ENCODE measurements around the gene ARHGEF28. TPM values are rescaled to one million over a fixed set of nuclear protein-coding genes. Genes with fewer than 3 reads are reported as not detected.

ARHGEF28 gene
- polyA plus RNA-seq, 1 donor from 2014 or later: not detected

DNA sequence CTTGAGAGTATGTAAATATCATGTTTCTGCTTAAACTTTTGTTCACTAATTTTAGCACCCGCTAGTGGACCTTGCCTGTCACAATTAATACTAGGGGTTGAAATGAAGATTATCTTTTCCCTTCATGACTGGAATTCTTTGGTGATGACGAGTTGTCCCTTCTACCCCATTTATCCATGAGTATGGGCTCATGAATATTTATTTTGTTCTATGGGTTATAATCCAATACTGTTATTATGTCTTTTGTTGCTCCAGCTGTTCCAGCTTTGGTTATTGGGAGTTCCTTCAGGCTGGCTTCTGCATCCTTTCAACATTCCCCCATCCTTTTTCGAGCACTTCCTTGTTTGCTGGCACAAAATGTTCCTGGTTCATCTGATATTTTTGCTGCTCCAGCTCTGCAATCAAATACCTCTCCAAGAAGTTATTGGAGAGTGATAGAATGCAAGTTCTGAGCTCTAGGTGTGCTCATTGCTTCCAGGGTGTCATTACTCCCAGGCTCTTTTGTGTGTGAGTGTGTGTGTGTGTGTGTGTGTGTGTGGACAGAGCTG is 19.7 kb upstream of the ARHGEF28 start:
- H3K9ac ChIP-seq (ENCODE audit: low read length): no peak overlapping the region
- H3K4me2 ChIP-seq (ENCODE audit: low read length): no peak overlapping the region
- no peak overlapping the region for H3K4me3 ChIP-seq (ENCODE audit: low read length)
- H3K36me3 ChIP-seq (ENCODE audit: insufficient read depth, low read length): no peaks in the 10 kb centered on the region
- no peaks in the 10 kb centered on the region for H3K79me2 ChIP-seq (replicated peaks; ENCODE audit: insufficient read depth, low read length)
- no peaks in the 10 kb centered on the region for H3K9me3 ChIP-seq (ENCODE audit: low read length)
- H2AFZ ChIP-seq (ENCODE audit: low read depth, low read length): no peak overlapping the region
- no peaks in the 10 kb centered on the region for H4K20me1 ChIP-seq (ENCODE audit: insufficient read depth)
- no peaks in the 10 kb centered on the region for H3K27me3 ChIP-seq (ENCODE audit: insufficient read depth, low read depth, low read length)
- H3K27ac ChIP-seq (ENCODE audit: low read length): no peak overlapping the region
- H3F3A ChIP-seq (ENCODE audit: insufficient read depth, low read length, poor library complexity, severe bottlenecking): no peaks in the 10 kb centered on the region
- TF ChIP-seq, protein P1, sequence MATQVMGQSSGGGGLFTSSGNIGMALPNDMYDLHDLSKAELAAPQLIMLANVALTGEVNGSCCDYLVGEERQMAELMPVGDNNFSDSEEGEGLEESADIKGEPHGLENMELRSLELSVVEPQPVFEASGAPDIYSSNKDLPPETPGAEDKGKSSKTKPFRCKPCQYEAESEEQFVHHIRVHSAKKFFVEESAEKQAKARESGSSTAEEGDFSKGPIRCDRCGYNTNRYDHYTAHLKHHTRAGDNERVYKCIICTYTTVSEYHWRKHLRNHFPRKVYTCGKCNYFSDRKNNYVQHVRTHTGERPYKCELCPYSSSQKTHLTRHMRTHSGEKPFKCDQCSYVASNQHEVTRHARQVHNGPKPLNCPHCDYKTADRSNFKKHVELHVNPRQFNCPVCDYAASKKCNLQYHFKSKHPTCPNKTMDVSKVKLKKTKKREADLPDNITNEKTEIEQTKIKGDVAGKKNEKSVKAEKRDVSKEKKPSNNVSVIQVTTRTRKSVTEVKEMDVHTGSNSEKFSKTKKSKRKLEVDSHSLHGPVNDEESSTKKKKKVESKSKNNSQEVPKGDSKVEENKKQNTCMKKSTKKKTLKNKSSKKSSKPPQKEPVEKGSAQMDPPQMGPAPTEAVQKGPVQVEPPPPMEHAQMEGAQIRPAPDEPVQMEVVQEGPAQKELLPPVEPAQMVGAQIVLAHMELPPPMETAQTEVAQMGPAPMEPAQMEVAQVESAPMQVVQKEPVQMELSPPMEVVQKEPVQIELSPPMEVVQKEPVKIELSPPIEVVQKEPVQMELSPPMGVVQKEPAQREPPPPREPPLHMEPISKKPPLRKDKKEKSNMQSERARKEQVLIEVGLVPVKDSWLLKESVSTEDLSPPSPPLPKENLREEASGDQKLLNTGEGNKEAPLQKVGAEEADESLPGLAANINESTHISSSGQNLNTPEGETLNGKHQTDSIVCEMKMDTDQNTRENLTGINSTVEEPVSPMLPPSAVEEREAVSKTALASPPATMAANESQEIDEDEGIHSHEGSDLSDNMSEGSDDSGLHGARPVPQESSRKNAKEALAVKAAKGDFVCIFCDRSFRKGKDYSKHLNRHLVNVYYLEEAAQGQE (IDR thresholded peaks at IDR 0.05; ENCODE audit: borderline replicate concordance): no peak
- TF ChIP-seq RAD21 (conservative IDR thresholded peaks at IDR 0.05) (no peak), POLR2AphosphoS5 (IDR thresholded peaks at IDR 0.05) (no peak), EP300 (conservative IDR thresholded peaks at IDR 0.05; ENCODE audit: poor library complexity, severe bottlenecking) (no peak), EZH2 (IDR thresholded peaks at IDR 0.05; ENCODE audit: borderline replicate concordance, insufficient read depth, low read length, poor library complexity, severe bottlenecking) (no peak), SMC3 (conservative IDR thresholded peaks at IDR 0.05; ENCODE audit: poor library complexity) (no peak), TAF1 (IDR thresholded peaks at IDR 0.05; ENCODE audit: low read depth) (no peak), MXI1 (conservative IDR thresholded peaks at IDR 0.05; ENCODE audit: poor library complexity, severe bottlenecking) (no peak)
- TF ChIP-seq, protein P2, sequence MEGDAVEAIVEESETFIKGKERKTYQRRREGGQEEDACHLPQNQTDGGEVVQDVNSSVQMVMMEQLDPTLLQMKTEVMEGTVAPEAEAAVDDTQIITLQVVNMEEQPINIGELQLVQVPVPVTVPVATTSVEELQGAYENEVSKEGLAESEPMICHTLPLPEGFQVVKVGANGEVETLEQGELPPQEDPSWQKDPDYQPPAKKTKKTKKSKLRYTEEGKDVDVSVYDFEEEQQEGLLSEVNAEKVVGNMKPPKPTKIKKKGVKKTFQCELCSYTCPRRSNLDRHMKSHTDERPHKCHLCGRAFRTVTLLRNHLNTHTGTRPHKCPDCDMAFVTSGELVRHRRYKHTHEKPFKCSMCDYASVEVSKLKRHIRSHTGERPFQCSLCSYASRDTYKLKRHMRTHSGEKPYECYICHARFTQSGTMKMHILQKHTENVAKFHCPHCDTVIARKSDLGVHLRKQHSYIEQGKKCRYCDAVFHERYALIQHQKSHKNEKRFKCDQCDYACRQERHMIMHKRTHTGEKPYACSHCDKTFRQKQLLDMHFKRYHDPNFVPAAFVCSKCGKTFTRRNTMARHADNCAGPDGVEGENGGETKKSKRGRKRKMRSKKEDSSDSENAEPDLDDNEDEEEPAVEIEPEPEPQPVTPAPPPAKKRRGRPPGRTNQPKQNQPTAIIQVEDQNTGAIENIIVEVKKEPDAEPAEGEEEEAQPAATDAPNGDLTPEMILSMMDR (IDR thresholded peaks at IDR 0.05; ENCODE audit: poor library complexity, severe bottlenecking): no peak
- H3K9me2 ChIP-seq (ENCODE audit: insufficient read depth, low read length): no peaks in the 10 kb centered on the region

DNA sequence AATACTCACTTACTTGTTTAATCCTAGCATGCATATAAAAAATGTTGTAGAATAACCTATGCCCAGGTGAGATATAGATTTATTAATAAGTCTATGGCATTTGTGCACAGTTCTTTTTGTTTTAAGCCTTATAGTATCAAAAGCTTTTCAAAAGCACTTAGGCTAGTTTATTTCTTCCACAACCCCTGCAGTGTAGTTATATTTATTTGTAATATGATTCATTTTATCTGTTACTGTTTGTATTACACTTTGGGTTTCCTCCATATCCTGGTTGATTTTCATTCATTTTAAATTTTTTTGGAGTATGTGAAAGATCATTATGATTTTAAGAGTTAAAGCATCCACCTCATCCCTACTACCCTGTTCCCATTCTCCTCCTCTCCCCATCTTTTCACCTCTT is 18.8 kb upstream of the ARHGEF28 start:
- no peak for TF ChIP-seq TAF1 (IDR thresholded peaks at IDR 0.05; ENCODE audit: low read depth)
- TF ChIP-seq MXI1 (conservative IDR thresholded peaks at IDR 0.05; ENCODE audit: poor library complexity, severe bottlenecking): no peak
- TF ChIP-seq RAD21 (conservative IDR thresholded peaks at IDR 0.05): no peak
- Histone ChIP-seq H4K20me1 (ENCODE audit: insufficient read depth) (no peaks in the 10 kb centered on the region), H3K36me3 (ENCODE audit: insufficient read depth, low read length) (no peaks in the 10 kb centered on the region), H3K27me3 (ENCODE audit: insufficient read depth, low read depth, low read length) (no peaks in the 10 kb centered on the region), H3K4me2 (ENCODE audit: low read length) (no peak overlapping the region), H3F3A (ENCODE audit: insufficient read depth, low read length, poor library complexity, severe bottlenecking) (no peaks in the 10 kb centered on the region), H3K27ac (ENCODE audit: low read length) (no peak overlapping the region), H3K4me3 (ENCODE audit: low read length) (no peak overlapping the region), H3K9ac (ENCODE audit: low read length) (no peak overlapping the region), H3K9me3 (ENCODE audit: low read length) (no peaks in the 10 kb centered on the region), H3K79me2 (replicated peaks; ENCODE audit: insufficient read depth, low read length) (no peaks in the 10 kb centered on the region), H3K9me2 (ENCODE audit: insufficient read depth, low read length) (no peaks in the 10 kb centered on the region), H2AFZ (ENCODE audit: low read depth, low read length) (no peak overlapping the region)

Measured in neural cell (in vitro differentiated cells).